Erythroblast (primary cell): Measurements from ENCODE around the gene PIGO.

Experiments
- GATA1 ChIP-seq: IDR thresholded peaks from 2 replicates; pipeline ENCODE4 v1.6.1; 2011; ENCODE audit warnings: low read depth, mild to moderate bottlenecking, control low read depth, low read length, moderate library complexity
- POLR2A ChIP-seq: IDR thresholded peaks from 2 replicates; pipeline ENCODE4 v1.6.1; 2011; ENCODE audit warnings: mild to moderate bottlenecking, low read length

DNA sequence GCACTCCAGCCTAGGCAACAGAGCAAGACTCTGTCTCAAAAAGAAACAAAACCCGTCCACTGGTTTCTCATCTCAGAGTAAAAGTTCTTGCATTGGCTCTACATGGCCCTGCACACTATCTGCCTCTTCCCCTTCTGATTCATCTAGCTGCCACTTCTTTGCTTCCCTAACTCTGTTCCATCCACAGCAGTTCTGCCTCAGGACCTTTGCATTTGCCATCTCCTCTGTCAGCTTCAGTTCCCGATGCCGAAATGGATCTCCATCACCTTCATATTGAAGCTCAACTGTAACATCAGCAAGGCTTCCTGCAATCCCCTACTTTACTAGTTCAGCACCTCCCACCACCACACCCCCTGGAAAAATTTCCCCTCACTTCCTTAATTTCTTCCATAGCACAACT is 1.2 kb upstream of the PIGO start:
- no peak for TF ChIP-seq POLR2A
- no peak for TF ChIP-seq GATA1
